HG03432 (cell line): ENCODE measurements around the gene GATD1.

Experiments
- ATAC-seq: cut with Tn5 transposase; IDR thresholded peaks from one replicate; pipeline ENCODE4 v1.9.1; 2021; ENCODE audit warnings: mild to moderate bottlenecking, moderate library complexity; ENCODE audit not compliant: unreplicated experiment

The GATD1 gene

DNA sequence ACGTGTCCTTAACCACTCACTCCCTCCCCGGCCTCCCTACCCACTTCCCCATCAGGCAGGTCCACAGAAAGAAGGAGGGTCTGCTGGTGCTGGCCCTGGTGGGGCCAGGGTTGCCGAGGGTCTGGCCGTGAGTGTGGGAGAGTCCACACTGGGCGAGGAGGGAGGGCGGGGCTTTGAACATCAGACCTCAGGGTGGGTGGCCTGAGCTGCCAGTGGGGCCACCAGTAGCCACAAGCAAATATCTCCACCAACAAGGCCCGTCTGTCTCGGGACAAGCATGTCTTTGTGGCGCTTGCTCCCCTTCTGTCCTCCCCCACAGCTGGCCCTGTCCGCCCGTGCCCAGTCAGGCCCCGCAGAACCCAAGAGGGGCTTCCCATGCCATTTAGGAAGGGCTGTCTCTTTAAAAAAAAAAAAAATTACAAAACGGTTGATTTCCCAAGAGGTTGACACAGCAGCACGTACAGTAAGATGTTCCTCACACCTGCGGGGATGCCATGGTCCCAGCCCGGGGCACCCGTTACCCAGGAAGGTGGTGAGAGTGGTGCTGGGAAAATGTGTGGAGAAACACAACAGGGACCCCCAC, 47.7 kb downstream of the GATD1 start:
- no peak for ATAC-seq

DNA sequence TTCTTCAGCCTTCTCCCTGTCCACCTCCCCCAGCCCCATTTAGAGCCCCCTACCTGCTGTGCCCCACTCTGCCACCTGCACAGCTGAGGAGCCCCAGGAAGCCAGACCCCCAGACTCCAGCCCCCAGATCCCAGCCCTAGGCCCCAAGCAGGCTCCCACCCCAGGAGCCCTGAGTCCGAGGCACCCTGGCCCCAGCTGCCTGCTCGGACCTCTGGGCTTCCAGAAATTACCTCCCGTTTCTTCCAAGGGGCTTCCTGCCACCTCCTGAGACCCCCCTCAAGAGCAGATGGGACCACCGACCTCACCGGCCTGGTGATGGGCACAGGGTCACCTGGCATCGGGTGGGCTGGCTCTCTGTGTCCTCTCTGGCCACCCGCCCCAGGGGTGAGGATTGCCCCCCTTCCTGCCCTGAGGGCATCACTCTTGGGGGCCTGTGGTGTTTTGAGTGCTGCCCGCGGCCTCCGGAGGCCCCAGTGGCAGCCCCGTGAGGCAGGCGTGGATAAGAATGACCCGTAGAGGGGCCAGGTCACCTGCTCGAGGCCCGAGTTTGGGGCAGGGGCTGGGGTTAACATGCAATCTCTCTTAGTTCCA, 48.3 kb downstream of the GATD1 start:
- ATAC-seq: no peak

DNA sequence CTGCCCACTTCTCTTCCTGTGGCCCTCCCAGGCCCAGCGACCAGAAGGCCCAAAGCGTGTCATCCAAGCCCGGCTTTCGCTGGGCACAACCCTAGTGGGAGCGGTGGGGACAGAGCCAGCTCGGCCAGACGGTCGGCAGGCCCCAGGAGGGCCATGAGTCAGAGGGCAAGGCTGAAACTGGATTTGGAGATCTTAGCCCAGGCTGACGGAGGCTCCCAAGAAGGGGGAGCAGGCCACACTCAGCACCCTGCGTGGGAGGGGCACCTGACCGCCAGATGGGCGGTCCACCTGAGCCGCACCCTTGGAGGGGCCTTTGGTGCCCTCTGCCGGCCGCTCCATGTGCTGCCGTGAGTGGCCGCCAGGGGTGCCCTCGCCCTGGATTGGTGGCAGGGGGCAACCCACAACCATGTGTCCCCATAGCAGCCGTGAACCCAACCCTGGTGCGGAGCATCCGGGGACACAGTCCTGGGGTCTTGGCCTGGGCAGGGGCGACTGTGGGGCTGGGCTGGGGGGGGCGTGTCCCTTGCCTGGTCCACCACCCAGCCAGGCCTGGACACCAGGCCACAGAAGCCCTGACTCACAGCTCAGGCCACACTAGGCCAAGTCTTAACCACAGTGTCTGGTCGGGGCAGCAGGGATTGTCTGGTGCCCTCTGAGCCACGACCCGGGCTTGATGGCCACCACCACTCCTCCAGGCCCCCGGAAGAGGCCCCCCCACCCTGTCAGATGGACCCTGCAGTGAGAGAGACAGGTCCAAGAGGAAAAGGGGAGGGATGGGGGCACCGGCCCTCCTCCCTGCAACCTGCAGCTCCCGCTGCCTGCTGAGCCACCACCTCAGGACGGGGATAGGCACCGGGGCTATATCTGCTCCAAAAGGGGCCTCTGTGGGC, 49.2 kb downstream of the GATD1 start:
- peak; percentile 62 for ATAC-seq

DNA sequence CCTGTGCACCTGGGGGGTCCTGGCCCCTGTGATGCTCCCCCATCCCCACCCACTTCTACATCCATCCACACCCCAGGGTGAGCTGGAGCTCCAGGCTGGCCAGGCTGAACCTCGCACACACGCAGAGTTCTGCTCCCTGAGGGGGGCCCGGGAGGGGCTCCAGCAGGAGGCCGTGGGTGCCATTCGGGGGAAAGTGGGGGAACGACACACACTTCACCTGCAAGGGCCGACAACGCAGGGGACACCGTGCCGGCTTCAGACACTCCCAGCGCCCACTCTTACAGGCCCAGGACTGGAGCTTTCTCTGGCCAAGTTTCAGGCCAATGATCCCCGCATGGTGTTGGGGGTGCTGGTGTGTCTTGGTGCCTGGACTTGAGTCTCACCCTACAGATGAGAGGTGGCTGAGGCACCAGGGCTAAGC, 50.0 kb downstream of the GATD1 start:
- ATAC-seq: no peak

DNA sequence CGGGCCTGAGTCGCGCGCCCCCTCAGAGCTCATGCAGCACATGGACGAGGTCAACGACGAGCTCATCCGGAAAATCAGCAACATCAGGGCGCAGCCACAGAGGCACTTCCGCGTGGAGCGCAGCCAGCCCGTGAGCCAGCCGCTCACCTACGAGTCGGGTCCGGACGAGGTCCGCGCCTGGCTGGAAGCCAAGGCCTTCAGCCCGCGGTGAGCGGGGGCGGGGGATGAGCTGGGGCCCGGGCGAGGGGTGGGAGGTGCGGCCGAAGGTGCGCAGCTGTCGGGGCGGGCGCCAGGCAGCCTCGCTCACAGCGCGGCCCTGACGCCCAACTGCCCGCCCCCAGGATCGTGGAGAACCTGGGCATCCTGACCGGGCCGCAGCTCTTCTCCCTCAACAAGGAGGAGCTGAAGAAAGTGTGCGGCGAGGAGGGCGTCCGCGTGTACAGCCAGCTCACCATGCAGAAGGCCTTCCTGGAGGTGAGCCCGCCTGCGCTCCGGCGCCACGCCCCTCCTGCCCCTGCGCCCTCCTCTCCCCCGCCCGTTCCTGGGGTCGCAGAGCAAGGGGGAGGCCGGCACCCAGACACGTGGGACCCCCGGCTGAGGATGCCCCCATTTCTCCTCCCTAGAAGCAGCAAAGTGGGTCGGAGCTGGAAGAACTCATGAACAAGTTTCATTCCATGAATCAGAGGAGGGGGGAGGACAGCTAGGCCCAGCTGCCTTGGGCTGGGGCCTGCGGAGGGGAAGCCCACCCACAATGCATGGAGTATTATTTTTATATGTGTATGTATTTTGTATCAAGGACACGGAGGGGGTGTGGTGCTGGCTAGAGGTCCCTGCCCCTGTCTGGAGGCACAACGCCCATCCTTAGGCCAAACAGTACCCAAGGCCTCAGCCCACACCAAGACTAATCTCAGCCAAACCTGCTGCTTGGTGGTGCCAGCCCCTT, 50.7 kb downstream of the GATD1 start:
- peak; percentile 31 for ATAC-seq

DNA sequence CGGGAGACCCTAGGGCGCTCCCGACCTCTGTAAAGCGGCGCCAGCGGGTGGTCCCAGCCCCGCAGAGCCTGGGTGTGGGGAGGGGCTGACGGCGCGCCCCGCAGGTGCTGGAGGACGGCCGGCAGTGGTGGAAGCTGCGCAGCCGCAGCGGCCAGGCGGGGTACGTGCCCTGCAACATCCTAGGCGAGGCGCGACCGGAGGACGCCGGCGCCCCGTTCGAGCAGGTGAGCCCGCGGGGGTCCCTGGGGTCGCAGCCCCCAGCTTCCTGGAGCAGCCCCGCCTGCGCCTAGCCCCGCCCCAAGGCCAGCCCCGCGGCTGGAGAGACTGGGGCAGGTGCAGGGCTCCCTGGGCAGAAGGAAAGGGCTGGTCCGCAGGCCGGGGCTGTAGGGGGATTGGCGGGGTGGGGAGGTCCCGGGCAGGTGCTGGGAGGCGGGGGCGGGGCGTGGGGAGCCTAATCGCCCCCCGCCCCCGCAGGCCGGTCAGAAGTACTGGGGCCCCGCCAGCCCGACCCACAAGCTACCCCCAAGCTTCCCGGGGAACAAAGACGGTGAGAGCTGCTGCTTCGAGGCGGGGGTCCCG, 51.6 kb downstream of the GATD1 start:
- ATAC-seq: peak; percentile 8

DNA sequence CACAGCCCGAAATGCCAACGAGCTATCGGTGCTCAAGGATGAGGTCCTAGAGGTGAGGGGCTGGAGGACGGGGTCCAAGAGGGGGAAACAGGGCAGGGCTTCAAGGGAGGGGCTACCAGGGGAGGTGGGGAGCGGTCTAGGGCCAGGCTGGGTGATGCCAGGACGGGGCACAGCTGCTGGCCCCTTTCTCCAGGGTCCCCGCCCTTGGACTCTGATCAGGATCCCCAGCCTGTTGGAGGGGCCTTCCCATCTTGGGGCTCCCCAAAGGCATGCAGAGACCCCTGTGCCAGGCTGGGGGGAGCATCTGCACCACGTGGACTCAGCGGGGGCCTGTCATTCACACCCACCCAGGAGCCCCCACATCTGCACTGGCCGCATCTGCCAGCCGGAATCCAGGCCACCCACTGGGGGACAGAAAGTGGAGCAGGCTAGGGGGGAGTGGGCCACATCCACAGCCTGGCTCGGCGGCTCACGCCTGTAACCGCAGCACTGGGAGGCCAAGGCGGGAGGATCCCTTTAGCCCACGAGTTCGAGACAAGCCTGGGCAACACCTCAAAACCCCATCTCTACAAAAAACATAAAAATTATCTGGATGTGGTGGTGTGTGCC, 52.4 kb downstream of the GATD1 start:
- no peak for ATAC-seq

DNA sequence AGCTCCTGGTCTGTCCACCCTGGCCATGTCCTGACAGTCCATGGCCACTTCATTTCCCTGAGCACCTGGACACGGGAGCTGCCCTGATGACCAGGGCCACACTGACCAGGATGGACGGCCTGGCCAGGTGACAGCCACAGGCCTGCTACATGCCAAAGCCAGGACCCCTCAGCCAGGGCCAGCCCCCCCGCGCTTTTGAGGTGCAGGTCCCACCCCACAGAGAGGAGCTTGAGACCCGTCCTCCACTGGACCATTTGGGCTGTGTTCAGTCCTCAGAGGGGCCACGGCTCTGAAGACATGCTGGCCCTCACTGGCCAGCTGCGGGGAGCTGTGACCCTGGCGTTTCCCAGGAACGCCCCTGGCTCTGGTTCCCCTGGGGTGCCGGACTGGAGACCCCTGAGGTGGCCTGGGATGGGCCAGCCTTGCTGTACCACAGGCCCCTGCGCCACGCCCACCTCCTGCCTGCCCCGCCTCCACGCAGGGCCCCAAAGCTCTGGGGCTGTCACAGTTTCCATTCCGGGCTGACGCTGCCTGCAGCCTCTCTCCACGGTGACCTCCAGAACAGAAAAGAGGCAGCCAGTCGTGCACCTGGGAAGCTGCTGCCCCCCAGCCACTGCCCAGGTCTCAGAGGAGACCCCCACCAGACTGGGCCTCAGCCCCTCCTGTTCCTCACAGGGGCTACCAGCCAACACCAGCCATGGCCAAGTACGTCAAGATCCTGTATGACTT, 53.1 kb downstream of the GATD1 start:
- ATAC-seq: no peak

DNA sequence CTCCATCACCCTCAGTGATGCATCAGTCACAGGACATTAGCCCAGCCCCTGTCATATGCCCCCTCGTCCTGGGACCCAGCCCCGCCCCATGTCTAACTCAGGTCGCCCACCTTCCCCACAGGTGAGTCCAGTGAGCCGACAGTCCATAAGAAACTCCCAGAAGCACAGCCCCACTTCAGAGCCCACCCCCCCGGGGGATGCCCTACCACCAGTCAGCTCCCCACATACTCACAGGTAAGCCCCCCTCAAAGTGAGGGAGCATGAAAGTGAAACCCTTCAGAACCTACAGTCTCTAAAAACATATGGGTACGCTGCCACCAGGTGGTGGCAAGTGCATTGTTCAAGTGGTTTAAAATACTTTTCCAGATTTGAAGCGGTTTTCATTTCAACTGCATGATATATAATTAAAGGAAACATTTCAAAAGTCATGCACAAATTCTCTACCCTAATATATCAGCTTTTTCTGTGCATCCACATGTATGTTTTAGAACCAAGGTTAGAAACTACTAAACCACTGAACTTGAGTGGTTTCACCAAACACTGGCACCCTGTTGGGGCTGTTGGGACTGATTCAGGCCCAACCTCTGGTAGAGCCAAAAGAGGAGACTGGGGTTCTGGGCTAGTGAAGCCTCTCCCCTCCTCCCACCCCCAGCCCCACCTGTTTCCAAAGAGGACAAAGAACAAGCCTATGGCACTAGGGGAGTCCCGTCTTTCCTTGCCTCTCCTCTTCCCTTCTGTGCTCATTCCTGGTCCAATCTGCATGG, 54.0 kb downstream of the GATD1 start:
- ATAC-seq: no peak

DNA sequence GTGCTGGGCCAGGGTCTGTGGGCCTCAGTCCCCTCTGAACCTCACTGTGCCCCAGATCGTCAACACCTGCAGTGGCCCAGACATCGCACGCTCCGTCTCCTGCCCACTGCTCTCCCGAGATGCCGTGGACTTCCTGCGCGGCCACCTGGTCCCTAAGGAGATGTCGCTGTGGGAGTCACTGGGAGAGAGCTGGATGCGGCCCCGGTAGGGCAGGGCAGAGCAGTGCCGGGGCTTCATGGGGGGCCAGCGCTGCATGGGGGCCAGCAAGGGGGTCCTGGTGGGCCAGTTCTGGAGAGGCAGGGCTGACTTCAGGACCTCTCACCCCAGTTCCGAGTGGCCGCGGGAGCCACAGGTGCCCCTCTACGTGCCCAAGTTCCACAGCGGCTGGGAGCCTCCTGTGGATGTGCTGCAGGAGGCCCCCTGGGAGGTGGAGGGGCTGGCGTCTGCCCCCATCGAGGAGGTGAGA, 54.9 kb downstream of the GATD1 start:
- ATAC-seq: no peak

DNA sequence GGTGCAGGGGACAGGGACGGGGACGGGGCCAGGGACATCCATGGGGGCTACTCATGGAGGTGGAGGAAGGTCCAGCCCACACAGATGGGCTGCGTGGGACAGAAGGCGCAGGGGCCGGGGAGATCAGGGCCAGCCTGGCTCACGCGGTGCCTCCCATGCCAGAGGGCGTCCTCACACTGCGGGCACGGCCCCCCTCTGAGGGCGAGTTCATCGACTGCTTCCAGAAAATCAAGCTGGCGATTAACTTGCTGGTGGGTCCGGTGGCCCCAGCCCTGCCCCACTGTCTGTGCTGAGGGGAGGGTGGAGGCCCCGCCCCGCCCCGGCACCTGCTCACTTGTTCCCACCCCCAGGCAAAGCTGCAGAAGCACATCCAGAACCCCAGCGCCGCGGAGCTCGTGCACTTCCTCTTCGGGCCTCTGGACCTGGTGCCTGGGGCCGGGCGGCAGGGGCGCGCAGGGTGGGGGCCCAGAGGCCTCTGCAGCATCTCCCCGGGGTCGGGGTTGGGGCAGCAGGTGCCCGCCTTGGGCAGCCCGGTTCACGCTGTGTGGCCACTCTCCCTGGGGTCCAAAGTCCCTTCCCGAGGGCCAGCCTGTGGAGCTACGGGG, 55.4 kb downstream of the GATD1 start:
- ATAC-seq: no peak

DNA sequence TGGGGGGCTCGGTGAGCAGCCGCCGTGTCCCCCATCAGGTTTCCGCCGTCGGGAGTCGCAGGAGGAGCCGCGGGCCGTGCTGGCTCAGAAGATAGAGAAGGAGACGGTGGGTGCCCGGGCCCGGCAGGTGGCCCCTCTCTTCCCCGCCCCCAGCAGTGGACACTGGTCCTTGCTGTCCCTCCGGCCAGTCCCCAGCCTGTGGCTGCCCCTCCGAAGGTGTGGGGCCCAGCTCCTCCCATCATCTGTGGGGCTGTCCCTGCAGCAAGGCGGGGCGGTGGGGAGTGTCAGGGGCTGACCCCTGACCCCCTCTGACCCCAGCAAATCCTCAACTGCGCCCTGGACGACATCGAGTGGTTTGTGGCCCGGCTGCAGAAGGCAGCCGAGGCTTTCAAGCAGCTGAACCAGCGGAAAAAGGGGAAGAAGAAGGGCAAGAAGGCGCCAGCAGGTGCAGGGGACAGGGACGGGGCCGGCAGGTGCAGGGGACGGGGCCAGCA, 56.0 kb downstream of the GATD1 start:
- ATAC-seq: no peak

DNA sequence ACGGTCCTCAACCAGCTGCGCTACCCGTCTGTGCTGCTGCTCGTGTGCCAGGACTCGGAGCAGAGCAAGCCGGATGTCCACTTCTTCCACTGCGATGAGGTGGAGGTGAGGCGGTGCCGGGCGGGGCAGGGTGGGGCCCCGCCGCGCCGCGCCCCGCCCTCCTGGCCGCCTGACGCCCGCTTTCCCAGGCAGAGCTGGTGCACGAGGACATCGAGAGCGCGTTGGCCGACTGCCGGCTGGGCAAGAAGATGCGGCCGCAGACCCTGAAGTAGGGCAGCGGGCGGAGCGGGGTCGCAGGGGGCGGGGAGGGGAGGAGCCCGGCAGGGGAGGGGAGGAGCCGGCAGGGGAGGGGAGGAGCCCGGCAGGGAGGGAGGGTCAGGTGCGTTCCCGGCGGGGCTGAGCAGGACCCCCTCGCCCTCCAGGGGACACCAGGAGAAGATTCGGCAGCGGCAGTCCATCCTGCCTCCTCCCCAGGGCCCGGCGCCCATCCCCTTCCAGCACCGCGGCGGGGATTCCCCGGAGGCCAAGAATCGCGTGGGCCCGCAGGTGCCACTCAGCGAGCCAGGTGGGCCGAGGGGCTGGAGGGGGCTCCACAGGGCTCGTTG, 56.5 kb downstream of the GATD1 start:
- ATAC-seq: no peak

DNA sequence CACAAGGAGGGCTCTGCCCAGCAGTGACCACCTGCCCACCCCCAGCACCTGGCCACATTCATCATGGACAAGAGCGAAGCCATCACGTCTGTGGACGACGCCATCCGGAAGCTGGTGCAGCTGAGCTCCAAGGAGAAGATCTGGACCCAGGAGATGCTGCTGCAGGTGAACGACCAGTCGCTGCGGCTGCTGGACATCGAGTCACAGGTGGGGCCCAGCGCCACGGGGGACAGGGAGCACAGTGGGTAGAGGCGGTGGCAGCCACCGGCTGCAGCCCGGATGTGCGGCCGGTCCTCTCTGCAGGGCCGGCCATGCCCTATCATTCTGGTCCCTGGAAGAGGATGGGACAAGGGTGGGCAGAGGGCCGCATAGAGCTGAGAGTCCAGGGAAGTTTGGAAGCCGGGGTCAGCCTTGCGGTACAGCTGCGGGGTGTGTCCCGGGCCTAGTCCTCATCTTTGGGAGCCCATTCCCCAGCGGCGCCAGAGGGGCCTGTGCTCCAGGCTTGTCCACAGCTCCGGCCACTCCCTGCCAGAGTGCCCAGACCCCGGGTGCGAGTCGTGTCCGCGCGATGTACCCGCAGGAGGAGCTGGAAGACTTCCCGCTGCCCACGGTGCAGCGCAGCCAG, 57.2 kb downstream of the GATD1 start:
- ATAC-seq: no peak

DNA sequence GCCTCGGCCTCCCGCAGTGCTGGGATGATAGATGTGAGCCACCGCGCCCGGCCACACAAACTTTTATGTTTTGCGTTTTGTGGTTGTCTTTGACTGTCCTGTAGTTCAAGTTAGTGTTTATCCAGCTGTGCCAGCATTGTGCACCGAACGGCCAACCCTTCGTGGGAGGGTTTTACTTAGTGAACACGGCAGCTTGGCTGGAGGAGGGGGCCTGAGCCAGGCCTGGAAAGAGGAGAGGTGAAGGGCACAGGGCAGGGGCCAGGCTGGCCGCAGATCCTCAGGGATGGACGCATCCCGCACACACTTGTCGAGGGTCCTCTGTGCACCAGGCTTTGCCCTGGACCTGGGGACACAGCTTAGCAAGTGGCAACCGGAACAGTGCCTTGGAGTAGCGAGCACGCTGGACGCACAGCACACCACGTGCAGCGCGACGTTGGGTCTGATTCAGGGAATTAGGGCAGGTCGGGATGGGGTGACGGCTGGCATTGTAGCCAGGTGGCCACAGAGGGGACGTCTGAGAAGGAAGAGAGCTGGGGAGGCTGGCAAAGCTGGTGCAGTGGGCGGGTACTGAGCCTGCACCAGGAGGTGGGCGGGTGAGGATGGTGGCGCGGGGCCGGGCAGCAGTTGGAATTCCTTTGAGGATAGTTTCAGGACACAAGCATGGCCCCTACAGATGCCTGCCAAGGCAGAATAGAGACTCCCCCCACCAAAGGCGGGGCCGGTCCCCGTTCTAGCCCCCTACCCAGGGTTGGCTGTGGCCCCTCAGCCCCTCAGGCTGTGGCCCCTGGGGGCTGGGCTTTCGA, 57.9 kb downstream of the GATD1 start:
- no peak for ATAC-seq
